Measurements from ENCODE around the gene OR2M3. TPM values are rescaled to one million over a fixed set of nuclear protein-coding genes. Genes with fewer than 3 reads are reported as not detected.

OR2M3 gene
- total RNA-seq, 1 donor from 2014 or later, result not detected

GRCh38 chr1:248174521-248174920, 22.5 kb upstream of the OR2M3 start, which contains the start of gene OR2M2:
Gene OR2M2, plus strand, starts transcription at chr1:248174821. Its CDS starts 5,165 bp downstream, at chr1:248179986.
- DNase-seq (ENCODE audit: low read depth), result no peak
- no peak within 1 kb of the TSS for H3K4me3 ChIP-seq (ENCODE audit: low read depth, low read length)
- TF ChIP-seq CTCF (conservative IDR thresholded peaks at IDR 0.05; ENCODE audit: low read depth, low read length), result no peak

- DNase-seq (ENCODE audit: low read depth), result no peak
Measured at GRCh38 chr1:248183996-248184395, 13.1 kb upstream of the OR2M3 start.

GRCh38 chr1:248187363-248187762, 9.7 kb upstream of the OR2M3 start:
- no peak for DNase-seq (ENCODE audit: low read depth)
- no peak overlapping the region for H3K4me3 ChIP-seq (ENCODE audit: low read depth, low read length)
- TF ChIP-seq CTCF (conservative IDR thresholded peaks at IDR 0.05; ENCODE audit: low read depth, low read length), result no peak

More at GRCh38 chr1:248183996-248184395, 13.1 kb upstream of the OR2M3 start:
- no peak for TF ChIP-seq CTCF (conservative IDR thresholded peaks at IDR 0.05; ENCODE audit: low read depth, low read length)
- H3K4me3 ChIP-seq (ENCODE audit: low read depth, low read length), result no peak overlapping the region

GRCh38 chr1:248189026-248189425, 8.0 kb upstream of the OR2M3 start:
- no peak overlapping the region for H3K4me3 ChIP-seq (ENCODE audit: low read depth, low read length)
- no peak for DNase-seq (ENCODE audit: low read depth)
- TF ChIP-seq CTCF (conservative IDR thresholded peaks at IDR 0.05; ENCODE audit: low read depth, low read length), result no peak

- H3K4me3 ChIP-seq (ENCODE audit: low read depth, low read length), result no peak overlapping the region
- DNase-seq (ENCODE audit: low read depth), result no peak
- no peak for TF ChIP-seq CTCF (conservative IDR thresholded peaks at IDR 0.05; ENCODE audit: low read depth, low read length)
Measured at GRCh38 chr1:248194117-248194516, 2.9 kb upstream of the OR2M3 start.

- no peak for DNase-seq (ENCODE audit: low read depth)
- H3K4me3 ChIP-seq (ENCODE audit: low read depth, low read length), result no peak overlapping the region
- TF ChIP-seq CTCF (conservative IDR thresholded peaks at IDR 0.05; ENCODE audit: low read depth, low read length), result no peak
Measured at GRCh38 chr1:248215880-248216279, 18.8 kb downstream of the OR2M3 start.

- no peak for TF ChIP-seq CTCF (conservative IDR thresholded peaks at IDR 0.05; ENCODE audit: low read depth, low read length)
Measured at GRCh38 chr1:248225537-248225936, 28.5 kb downstream of the OR2M3 start.

More at GRCh38 chr1:248225537-248225936, 28.5 kb downstream of the OR2M3 start:
- H3K4me3 ChIP-seq (ENCODE audit: low read depth, low read length), result no peak overlapping the region
- DNase-seq (ENCODE audit: low read depth), result no peak

Measured in epithelial cell of proximal tubule (primary cell).